Stimulated activated naive CD8-positive, alpha-beta T cell treated with anti-CD3 and anti-CD28 coated beads, Interleukin-15, amount 100 ng/mL, for 72 hours (primary cell): ENCODE results near the gene CDR2.
A peak's percentile ranks its signal among the peaks of the same experiment; 100 is the strongest.
"Not testable (repeated sequence)": the region's sequence is repeated elsewhere in the genome, so short reads cannot be mapped to it uniquely, and the experiment has no call there.

Experiments
- ATAC-seq: fragments of 150-1000 bp; cut with Tn5 transposase; 2 replicates; pipeline ENCODE4 v1.10.0; 2021; ENCODE audit warnings: mild to moderate bottlenecking, moderate library complexity
- DNase-seq, 2 donors: peaks; one replicate each; pipeline ENCODE4 v3.0.0; 2021 to 2022
- H3K27ac Mint-ChIP-seq, 2 donors: one replicate each; pipeline ENCODE4 v1.8.0; 2022; ENCODE audit warnings: mild to moderate bottlenecking in 2 of 2, mixed read lengths in 2 of 2, moderate library complexity in 2 of 2
- H3K27me3 Mint-ChIP-seq: one replicate; pipeline ENCODE4 v1.8.0; 2022; ENCODE audit warnings: mixed read lengths
- H3K4me1 Mint-ChIP-seq: one replicate; pipeline ENCODE4 v1.8.0; 2022; ENCODE audit warnings: mild to moderate bottlenecking, mixed read lengths
- H3K4me3 Mint-ChIP-seq, 2 donors: one replicate each; pipeline ENCODE4 v1.8.0; 2022; ENCODE audit warnings: mild to moderate bottlenecking in 2 of 2, mixed read lengths in 2 of 2, moderate library complexity in 1 of 2
- H3K9me3 Mint-ChIP-seq, 2 donors: one replicate each; pipeline ENCODE4 v1.8.0; 2022; ENCODE audit warnings: mixed read lengths in 2 of 2

The CDR2 gene

DNA sequence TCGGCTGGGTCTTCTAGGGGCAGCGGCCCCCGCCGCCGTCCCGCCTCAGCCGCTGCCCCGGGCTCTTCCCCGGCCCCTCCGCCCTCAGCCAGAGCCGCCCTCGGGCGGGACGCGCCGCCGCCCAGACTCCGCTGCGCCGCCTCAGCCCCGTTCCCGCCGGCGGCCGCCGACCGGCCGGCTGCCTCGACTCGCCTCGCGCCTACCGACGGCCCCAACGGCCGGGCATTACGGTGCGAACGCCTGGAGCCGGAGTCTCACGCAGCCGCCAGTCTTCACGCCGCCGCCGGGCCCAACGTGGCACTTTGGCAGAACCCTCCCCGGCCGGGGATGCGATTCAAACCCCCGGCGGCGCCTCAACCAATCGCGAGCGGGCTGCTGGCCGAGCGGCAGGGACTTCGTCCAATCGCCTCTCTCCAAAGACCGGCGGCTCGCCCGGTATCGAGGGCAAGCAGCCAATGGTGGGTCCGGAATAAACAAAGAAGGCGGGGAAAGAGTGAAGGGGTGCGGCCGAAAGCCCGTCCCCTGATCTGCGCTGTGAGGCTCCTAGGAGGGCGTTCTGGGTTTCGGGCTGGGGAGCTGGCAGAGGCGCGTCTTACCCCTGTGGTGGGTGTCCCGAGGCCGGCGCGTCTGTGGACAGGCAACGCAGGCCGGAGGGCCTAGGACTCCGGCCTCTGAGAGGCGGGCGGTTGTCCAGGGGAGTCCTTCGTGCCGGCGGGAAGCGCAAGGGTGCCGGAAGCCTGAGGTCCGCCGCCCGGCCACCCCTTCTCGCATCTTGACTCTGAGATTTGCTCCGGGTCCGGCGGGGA lies at the start of gene CDR2:
Gene CDR2 (minus strand): TSS at position 309 of the 806 bp plus-strand sequence. CDS start 310 bp downstream, outside the sequence.
- Mint-ChIP-seq H3K4me1 (peaks cover 43% of the 10 kb centered on the region), H3K9me3 (no peaks in the 10 kb centered on the region), H3K27ac (peak within 1 kb of the TSS; percentile 96 to 98), H3K27me3 (no peaks in the 10 kb centered on the region), H3K4me3 (peak within 1 kb of the TSS; percentile 96 to 100)
- peak; percentile 98 to 99 for DNase-seq
- peak; percentile 95 for ATAC-seq

GRCh38 chr16:22423716-22424115 lies 49.3 kb upstream of the CDR2 start:
- peaks cover 0 to 7% of the 10 kb centered on the region in 2 donors for H3K9me3 Mint-ChIP-seq
- H3K27ac Mint-ChIP-seq = peak overlapping the region in 1 of 2 donors; percentile 68
- DNase-seq (no peak), ATAC-seq (no peak)
- no peaks in the 10 kb centered on the region for H3K4me1 Mint-ChIP-seq
- no peaks in the 10 kb centered on the region for H3K27me3 Mint-ChIP-seq
- H3K4me3 Mint-ChIP-seq = no peak overlapping the region

GRCh38 chr16:22421136-22421535 lies 46.7 kb upstream of the CDR2 start:
- Mint-ChIP-seq H3K4me3 (no peak overlapping the region), H3K9me3 (peaks cover 0 to 7% of the 10 kb centered on the region in 2 donors), H3K4me1 (no peaks in the 10 kb centered on the region), H3K27ac (no peak overlapping the region), H3K27me3 (no peaks in the 10 kb centered on the region)
- ATAC-seq (no peak), DNase-seq (no peak)

GRCh38 chr16:22420606-22421135 lies 46.3 kb upstream of the CDR2 start:
- Mint-ChIP-seq H3K4me3 (no peak overlapping the region), H3K27me3 (no peaks in the 10 kb centered on the region), H3K4me1 (no peaks in the 10 kb centered on the region), H3K9me3 (peaks cover 0 to 7% of the 10 kb centered on the region in 2 donors), H3K27ac (peak overlapping the region in 1 of 2 donors; percentile 38)
- ATAC-seq = no peak
- no peak for DNase-seq

DNA sequence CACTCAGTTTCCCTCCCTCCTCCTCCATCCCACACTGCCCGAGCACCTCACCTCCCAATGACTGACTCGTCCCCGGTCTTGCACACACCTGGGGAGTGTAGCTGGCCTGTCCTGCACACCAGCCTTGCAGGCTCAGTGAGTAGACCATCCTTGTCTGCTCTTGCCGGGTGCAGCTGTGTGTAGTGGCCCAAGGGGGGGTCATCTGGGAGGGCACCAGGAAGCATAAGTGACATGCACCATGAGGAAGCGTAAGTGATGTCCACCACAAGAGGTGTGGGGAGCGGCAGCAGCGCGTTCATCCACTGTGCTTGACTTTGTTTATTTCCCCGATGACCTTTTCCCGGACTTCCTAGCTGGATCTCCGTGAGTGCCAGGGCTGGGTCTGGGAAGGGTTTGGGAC lies 45.5 kb upstream of the CDR2 start:
- Mint-ChIP-seq H3K27ac (peak overlapping the region in 1 of 2 donors; percentile 90), H3K27me3 (no peaks in the 10 kb centered on the region), H3K4me1 (no peaks in the 10 kb centered on the region), H3K4me3 (no peak overlapping the region), H3K9me3 (peaks cover 0 to 7% of the 10 kb centered on the region in 2 donors)
- DNase-seq (no peak), ATAC-seq (no peak)

GRCh38 chr16:22418826-22419225 lies 44.4 kb upstream of the CDR2 start:
- H3K27ac Mint-ChIP-seq = peak overlapping the region in 1 of 2 donors; percentile 57
- ATAC-seq = no peak

GRCh38 chr16:22417798-22418197 lies 43.4 kb upstream of the CDR2 start:
- H3K4me3 Mint-ChIP-seq = not testable (repeated sequence)

More at GRCh38 chr16:22418826-22419225, 44.4 kb upstream of the CDR2 start:
- H3K9me3 Mint-ChIP-seq = peaks cover 0 to 7% of the 10 kb centered on the region in 2 donors
- H3K27me3 Mint-ChIP-seq = no peaks in the 10 kb centered on the region
- no peak for DNase-seq
- no peaks in the 10 kb centered on the region for H3K4me1 Mint-ChIP-seq
- no peak overlapping the region for H3K4me3 Mint-ChIP-seq

GRCh38 chr16:22417019-22417418 lies 42.6 kb upstream of the CDR2 start:
- no peak overlapping the region for H3K27ac Mint-ChIP-seq
- H3K4me3 Mint-ChIP-seq = no peak overlapping the region

More at GRCh38 chr16:22417798-22418197, 43.4 kb upstream of the CDR2 start:
- not testable (repeated sequence) for DNase-seq, H3K4me1 Mint-ChIP-seq, H3K27ac Mint-ChIP-seq, H3K9me3 Mint-ChIP-seq, H3K27me3 Mint-ChIP-seq, ATAC-seq

DNA sequence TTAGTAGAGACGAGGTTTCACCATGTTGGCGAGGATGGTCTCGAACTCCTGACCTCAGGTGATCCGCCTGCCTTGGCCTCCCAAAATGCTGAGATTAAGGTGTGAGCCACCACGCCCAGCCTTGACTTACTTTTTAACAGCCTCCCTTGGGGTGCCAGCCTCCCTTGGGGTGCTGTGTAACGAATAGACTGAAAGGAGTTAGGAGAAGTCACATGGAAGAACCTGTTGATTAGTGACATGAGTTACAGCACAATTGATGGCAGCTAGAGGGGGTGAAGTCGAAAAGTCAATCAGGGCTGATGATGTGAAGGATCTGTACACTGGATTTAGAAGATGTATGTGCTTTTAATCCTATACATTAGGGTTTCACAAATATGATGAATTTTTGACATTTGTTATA lies 39.4 kb upstream of the CDR2 start:
- no peaks in the 10 kb centered on the region for H3K4me1 Mint-ChIP-seq
- H3K4me3 Mint-ChIP-seq = no peak overlapping the region
- H3K9me3 Mint-ChIP-seq = no peaks in the 10 kb centered on the region
- DNase-seq (no peak), ATAC-seq (no peak)
- H3K27me3 Mint-ChIP-seq = no peaks in the 10 kb centered on the region
- peak overlapping the region in 1 of 2 donors; percentile 10 for H3K27ac Mint-ChIP-seq

More at GRCh38 chr16:22417019-22417418, 42.6 kb upstream of the CDR2 start:
- Mint-ChIP-seq H3K9me3 (no peaks in the 10 kb centered on the region), H3K4me1 (no peaks in the 10 kb centered on the region), H3K27me3 (no peaks in the 10 kb centered on the region)
- ATAC-seq (no peak), DNase-seq (no peak)

GRCh38 chr16:22407486-22407885 lies 33.1 kb upstream of the CDR2 start:
- H3K27ac Mint-ChIP-seq = no peak overlapping the region
- no peak overlapping the region for H3K4me3 Mint-ChIP-seq
- DNase-seq (no peak), ATAC-seq (no peak)
- H3K27me3 Mint-ChIP-seq = no peaks in the 10 kb centered on the region
- peaks cover 9% of the 10 kb centered on the region for H3K4me1 Mint-ChIP-seq
- no peaks in the 10 kb centered on the region for H3K9me3 Mint-ChIP-seq

GRCh38 chr16:22402191-22402590 lies 27.8 kb upstream of the CDR2 start:
- DNase-seq = no peak
- no peak overlapping the region for H3K4me3 Mint-ChIP-seq
- H3K4me1 Mint-ChIP-seq = peaks cover 9% of the 10 kb centered on the region
- no peaks in the 10 kb centered on the region for H3K27me3 Mint-ChIP-seq
- no peak overlapping the region for H3K27ac Mint-ChIP-seq
- no peaks in the 10 kb centered on the region for H3K9me3 Mint-ChIP-seq
- no peak for ATAC-seq

GRCh38 chr16:22400900-22401299 lies 26.5 kb upstream of the CDR2 start:
- H3K9me3 Mint-ChIP-seq = no peaks in the 10 kb centered on the region
- H3K4me1 Mint-ChIP-seq = peaks cover 3% of the 10 kb centered on the region
- ATAC-seq = no peak
- no peak overlapping the region for H3K4me3 Mint-ChIP-seq
- DNase-seq = no peak
- no peak overlapping the region for H3K27ac Mint-ChIP-seq
- no peaks in the 10 kb centered on the region for H3K27me3 Mint-ChIP-seq

GRCh38 chr16:22397931-22398330 lies 23.5 kb upstream of the CDR2 start:
- H3K27me3 Mint-ChIP-seq = no peaks in the 10 kb centered on the region
- H3K4me3 Mint-ChIP-seq = no peak overlapping the region
- ATAC-seq = no peak

DNA sequence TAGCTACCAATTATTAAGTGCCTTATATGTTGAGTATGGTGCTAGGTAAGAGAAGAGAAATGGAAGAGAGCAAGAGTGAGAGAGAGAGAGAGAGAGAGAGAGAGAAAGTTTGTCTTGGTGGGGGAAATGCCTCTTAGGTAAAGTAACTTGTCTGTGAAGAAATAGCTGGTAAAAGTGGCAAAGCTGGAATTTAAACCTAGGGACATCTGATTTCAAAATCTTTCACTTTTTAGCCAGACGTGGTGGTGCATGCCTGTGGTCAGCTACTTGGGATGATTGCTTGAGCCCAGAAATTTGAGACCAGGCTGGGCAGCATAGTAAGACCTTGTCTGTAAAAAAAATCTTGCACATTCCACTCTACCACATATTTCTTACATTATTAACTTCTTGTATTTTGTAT lies 23.0 kb upstream of the CDR2 start:
- Mint-ChIP-seq H3K4me3 (no peak overlapping the region), H3K9me3 (no peaks in the 10 kb centered on the region), H3K27ac (no peak overlapping the region), H3K27me3 (no peaks in the 10 kb centered on the region), H3K4me1 (no peaks in the 10 kb centered on the region)
- DNase-seq (no peak), ATAC-seq (no peak)

More at GRCh38 chr16:22397931-22398330, 23.5 kb upstream of the CDR2 start:
- H3K27ac Mint-ChIP-seq = no peak overlapping the region
- DNase-seq = no peak
- H3K4me1 Mint-ChIP-seq = no peaks in the 10 kb centered on the region
- H3K9me3 Mint-ChIP-seq = no peaks in the 10 kb centered on the region

- no peaks in the 10 kb centered on the region for H3K9me3 Mint-ChIP-seq
- H3K27me3 Mint-ChIP-seq = no peaks in the 10 kb centered on the region
- no peak overlapping the region for H3K4me3 Mint-ChIP-seq
- ATAC-seq = no peak
- no peak overlapping the region for H3K27ac Mint-ChIP-seq
- H3K4me1 Mint-ChIP-seq = no peaks in the 10 kb centered on the region
- no peak for DNase-seq
These were observed 21.5 kb upstream of the CDR2 start for GRCh38 chr16:22395960-22396359.

- Mint-ChIP-seq H3K4me1 (no peaks in the 10 kb centered on the region), H3K4me3 (no peak overlapping the region), H3K27ac (no peak overlapping the region), H3K27me3 (no peaks in the 10 kb centered on the region), H3K9me3 (no peaks in the 10 kb centered on the region)
- ATAC-seq = no peak
- no peak for DNase-seq
These were observed 19.7 kb upstream of the CDR2 start for GRCh38 chr16:22394121-22394520.
